ENCODE measurements around the gene PTPN13.

DNA sequence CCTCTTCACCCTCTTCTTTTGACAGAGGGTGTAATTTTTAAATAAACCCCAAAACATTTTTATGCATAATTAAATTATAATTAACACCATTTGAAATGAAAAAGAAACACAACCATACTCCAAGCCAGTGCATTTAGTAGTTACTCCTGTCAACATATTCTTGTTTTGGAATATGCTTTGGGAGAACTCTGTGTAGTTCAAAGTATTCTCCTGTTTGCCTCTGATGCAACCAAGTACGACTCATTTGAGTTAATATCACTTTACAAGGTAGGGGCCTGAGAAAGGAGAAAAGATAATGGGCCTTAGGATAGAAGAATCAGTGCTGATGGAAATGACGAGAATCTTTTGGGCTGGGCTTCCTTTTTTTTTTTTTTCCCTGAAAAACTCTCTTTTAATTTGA is 2.7 kb downstream of the PTPN13 start:
- TF ChIP-seq, protein P1, sequence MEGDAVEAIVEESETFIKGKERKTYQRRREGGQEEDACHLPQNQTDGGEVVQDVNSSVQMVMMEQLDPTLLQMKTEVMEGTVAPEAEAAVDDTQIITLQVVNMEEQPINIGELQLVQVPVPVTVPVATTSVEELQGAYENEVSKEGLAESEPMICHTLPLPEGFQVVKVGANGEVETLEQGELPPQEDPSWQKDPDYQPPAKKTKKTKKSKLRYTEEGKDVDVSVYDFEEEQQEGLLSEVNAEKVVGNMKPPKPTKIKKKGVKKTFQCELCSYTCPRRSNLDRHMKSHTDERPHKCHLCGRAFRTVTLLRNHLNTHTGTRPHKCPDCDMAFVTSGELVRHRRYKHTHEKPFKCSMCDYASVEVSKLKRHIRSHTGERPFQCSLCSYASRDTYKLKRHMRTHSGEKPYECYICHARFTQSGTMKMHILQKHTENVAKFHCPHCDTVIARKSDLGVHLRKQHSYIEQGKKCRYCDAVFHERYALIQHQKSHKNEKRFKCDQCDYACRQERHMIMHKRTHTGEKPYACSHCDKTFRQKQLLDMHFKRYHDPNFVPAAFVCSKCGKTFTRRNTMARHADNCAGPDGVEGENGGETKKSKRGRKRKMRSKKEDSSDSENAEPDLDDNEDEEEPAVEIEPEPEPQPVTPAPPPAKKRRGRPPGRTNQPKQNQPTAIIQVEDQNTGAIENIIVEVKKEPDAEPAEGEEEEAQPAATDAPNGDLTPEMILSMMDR (IDR thresholded peaks at IDR 0.05; ENCODE audit: low read depth, low read length): no peak
- TF ChIP-seq POLR2A (IDR thresholded peaks at IDR 0.05; ENCODE audit: extremely low read depth, insufficient read length): no peak
- TF ChIP-seq, protein P2, sequence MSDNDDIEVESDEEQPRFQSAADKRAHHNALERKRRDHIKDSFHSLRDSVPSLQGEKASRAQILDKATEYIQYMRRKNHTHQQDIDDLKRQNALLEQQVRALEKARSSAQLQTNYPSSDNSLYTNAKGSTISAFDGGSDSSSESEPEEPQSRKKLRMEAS (IDR thresholded peaks at IDR 0.05; ENCODE audit: low read depth, low read length): no peak

Measured in NB4 (cell line).